Jurkat, Clone E6-1 (cell line): Measurements from ENCODE around the gene CPXM1. TPM values are rescaled to one million over a fixed set of nuclear protein-coding genes. Genes with fewer than 3 reads are reported as not detected.
A peak's percentile ranks its signal among the peaks of the same experiment; 100 is the strongest.
"Not testable (repeated sequence)": the region's sequence is repeated elsewhere in the genome, so short reads cannot be mapped to it uniquely, and the experiment has no call there.

Source experiments
- DNase-seq: peaks from one replicate; pipeline ENCODE4 v3.0.0-alpha.2; 2011; ENCODE audit warnings: low read depth, low spot score
- H3K4me3 ChIP-seq: 2 replicates; pipeline ENCODE4 v1.5.1; 2011; ENCODE audit warnings: mild to moderate bottlenecking, low read length, control low read depth, moderate library complexity
- polyA plus RNA-seq: library from polyadenylated mRNA; unstranded; fragments of >200 nt; gene quantifications from one replicate; pipeline ENCODE4 v1.2.1, GENCODE V29; 2012; ENCODE audit warnings: missing spikeins; ENCODE audit not compliant: insufficient read length, insufficient read depth

Gene CPXM1
- polyA plus RNA-seq = 102 TPM

DNA sequence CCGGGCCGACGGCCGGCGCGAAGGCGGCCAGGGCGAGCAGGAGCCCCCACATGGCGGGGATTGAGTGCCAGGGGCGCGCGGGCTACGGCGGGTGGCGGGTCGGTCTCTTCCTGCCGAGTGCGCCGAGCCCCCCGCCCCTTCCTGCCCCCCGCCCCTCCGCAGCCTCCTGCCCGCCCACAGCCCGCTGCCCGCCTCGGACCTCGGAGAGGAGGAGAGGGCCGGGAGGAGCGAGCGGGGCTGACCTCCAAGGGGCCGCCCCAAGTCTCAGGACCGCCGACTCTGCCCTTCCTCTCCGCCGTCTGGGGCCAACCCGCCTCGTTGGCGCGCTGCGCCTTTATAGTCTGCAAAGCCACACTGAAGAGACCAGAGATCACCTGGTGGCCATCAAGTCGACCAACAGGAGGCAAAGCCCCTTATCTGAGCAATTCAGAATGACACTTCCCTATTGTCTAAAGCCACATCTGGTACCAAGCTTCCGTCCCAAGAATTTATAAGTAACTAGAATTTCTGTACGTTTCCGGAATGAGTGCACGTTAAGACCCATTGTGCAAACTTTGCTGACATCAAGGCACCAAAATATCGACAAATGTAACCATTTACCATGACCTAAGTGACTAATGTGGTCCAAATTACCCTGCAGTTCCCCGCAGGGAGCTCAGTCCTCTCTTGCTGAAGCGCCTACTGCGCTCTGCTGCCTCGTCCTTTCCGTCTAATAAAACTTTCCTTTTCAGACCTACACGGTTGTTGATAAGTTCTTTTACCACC, at the start of gene CPXM1:
Gene CPXM1 (minus strand): TSS at position 107 of the 765 bp plus-strand sequence. CDS start 55 bp downstream, at position 52.
- H3K4me3 ChIP-seq = peak within 1 kb of the TSS; percentile 64
- peak; percentile 27 for DNase-seq

DNA sequence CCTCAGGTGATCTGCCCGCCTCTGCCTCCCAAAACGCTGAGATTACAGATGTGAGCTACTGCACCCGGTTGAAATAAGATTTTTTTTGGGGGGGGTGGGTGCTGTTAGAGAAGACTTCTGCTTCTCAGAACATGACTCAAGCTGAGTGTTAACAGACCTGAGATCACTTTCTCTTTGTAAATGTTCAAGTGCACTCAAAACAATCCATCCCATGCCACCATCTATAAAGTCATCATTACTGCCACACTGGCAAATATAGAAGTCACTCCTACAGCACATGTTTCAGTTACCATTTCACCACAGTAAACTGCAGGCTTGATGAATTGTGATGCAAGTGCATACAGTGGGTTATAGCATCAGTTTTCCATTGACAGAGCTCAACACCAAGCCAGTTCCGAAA, 49.1 kb upstream of the CPXM1 start:
- H3K4me3 ChIP-seq = no peak overlapping the region
- DNase-seq = no peak

DNA sequence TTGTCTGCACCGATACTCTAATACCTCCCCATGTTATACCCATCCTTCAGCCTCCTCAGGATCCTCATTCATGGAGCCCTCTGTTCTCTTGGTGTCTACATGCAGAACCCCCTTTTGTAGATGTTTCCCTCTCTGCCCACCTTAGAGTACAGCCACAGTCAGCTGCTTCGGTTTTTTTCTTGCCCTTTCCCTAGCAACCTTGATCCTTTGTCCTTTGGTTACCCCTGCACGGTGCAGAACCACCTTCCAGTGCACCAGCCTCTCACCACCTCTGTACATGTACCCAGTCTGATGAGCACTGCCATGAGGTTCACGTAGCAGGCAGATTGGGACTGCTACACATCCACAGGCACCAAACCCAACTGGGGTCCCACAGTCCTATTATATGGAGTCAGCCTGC, 47.4 kb upstream of the CPXM1 start:
- H3K4me3 ChIP-seq = no peak overlapping the region
- no peak for DNase-seq

DNA sequence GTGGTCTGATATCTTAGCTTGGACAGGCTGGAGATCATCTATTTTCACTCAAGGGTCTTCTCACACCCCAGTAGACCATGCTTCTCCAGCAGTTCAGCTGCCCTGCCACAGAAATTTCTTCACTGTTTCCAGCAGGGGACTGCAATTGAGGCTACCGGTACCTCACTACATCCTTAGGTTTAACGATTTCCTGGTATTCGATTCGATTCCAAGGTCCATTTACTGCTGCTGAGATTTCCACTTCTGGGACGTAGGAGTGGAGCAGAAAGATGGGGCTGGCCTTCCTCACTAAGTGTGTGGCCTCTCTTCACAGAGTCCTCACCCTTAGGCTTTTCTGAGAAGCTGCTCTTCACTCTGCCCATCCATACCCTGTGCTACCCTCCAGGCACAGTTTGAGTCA, 46.3 kb upstream of the CPXM1 start:
- DNase-seq = no peak
- no peak overlapping the region for H3K4me3 ChIP-seq

DNA sequence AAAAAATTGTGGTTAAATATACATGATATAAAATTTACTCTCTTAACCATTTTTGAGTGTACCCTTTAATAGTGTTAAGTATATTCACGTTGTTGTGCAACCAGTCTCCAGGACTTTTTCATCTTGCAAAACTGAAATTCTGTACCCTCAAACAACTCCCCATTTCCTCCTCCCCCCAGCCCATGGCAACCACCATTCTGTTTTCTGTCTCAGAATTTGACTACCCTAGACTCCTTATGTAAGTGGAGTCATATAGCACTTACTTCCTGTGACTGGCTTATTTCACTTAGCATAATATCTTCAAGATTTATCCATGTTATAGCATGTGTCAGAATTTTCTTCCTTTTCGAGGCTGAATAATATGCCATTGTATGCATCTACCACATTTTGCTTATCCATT, 45.2 kb upstream of the CPXM1 start:
- no peak for DNase-seq
- no peak overlapping the region for H3K4me3 ChIP-seq

DNA sequence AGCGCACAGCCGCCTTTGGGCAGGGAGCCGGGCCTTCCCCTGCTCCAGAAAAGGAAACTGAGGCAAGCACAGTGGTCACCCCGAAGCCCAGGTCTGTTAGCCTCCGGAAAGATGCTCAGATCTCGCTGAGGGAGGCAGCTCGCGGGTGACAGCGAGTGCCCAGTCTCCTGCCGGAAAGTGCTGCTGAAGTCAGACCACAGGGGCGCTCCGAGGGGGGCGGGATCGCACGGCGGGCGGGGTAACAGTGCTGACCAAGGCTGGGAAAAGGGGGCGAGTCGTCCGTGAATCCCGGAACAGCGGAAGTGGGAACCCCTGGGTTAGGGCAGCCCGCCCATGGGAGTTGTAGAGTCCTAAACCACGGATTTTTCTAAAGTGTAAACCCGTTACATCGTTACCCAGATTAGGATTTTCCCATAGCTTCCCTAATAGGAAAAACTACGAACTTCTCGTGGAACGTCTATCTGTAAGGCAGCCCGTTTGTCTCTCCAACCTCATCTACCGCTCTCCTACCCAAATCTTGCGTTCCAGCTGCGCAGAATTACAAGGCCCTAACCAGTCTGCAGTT, 40.6 kb upstream of the CPXM1 start:
- DNase-seq = no peak

DNA sequence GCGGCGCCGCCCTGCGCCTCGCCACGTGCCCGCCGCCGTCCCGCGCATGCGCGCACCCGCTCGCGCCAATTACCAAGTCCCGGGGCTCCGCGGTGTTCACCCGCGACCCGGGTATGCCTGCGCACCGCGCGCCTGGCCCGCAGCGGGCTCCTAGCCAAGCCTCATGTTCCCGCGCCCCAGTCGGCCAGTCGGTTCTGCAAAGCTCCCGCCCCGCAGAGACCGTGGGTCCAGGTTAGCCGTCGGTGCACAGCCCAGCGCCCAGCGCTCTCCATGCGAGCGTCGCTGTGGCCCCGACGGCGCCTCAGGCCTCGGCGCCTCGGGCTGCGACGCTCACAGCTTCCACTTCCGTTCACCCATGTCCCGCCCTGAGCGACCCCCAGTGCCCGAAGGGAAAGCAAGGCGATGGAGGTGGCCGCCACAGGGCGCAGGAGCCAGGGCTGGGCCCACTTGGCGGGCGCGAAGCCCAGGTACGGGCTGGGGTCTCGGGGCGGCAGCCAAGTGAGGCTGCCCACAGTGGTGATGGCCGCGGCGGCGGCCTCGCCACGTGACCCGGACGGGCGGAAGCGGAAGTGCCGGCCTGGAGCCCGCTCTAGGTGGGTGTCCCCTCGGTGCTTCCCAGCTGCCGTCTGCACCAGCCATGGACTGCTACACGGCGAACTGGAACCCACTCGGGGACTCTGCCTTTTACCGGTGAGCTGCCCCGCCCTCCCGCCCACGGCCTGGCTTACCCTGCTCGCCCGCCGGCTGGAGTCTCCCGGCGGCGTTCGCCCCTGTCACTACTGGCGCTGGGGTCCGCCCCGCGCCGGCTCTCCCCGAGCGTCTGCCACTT, 39.9 kb upstream of the CPXM1 start, which contains the start of the genes PCED1A and VPS16:
Gene PCED1A (minus strand): TSS at position 518 of the 829 bp plus-strand sequence. CDS start 743 bp downstream, outside the sequence.
Gene VPS16 (plus strand): TSS at position 608 of the 829 bp plus-strand sequence. CDS start 30 bp downstream, at position 638.
- peak within 1 kb of the TSS; percentile 69 for H3K4me3 ChIP-seq
- DNase-seq = peak; percentile 67

More for the DNA sequence above, 40.6 kb upstream of the CPXM1 start:
- H3K4me3 ChIP-seq = peak overlapping the region; percentile 69

DNA sequence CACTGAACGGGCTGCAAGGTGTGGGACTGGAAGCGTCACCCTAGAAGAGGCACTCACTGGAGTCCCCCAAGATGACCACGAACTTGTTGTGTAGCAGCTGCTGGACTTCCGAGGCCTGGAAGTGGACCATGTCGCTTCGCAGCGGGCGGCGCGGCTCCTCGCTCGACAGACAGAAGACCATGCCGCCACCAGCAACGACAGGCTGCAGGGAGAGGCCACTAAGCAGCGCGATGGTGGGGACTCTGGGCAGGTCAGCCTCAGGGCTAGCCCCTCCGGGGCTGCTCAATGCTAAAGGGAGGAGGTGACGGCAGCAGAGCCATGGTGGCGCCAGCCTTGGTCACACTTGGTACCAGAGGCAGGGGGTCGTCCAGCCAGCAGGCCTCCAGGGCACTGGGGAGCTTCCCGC, 39.3 kb upstream of the CPXM1 start:
- H3K4me3 ChIP-seq = peak overlapping the region; percentile 69
- no peak for DNase-seq

DNA sequence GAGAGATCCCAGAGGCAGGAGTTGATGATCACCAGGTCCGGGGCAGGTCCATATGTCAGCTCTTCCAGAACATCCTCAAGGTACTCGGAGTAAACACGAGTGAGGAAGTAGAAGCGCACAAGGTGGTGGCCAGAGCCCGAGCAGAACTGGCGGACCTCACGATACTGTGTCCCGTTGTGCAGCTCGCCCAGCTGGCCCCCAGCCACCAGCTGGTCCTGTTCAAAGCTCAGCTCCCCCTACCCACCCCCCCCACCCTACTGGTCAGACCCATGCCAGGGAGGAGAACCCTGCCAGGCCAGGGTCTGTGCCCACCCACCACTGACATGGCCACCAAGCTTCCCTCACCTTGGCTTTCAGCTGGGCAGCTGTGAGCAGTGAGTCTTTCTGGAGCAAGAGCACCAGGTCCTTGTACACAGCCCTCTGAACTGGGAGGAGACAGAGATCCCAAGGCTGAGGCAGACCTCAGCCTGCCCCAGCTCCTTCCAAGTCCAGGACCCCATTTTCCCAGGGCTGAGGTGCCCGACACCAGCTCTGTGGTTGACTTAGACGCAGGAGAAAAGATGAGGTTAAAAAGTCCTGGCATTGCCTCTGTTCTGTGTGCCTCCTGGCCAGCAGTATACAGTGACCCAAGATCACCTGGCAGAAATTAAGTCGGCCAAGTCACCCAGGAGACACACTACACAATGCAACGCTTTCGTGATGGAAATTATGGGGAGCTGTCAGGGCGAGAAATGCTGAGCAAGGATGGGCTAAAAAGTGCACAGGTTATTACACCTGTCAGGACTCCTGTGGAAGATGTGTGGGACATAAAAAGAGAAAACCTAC, 38.6 kb upstream of the CPXM1 start:
- DNase-seq = no peak
- H3K4me3 ChIP-seq = no peak overlapping the region

DNA sequence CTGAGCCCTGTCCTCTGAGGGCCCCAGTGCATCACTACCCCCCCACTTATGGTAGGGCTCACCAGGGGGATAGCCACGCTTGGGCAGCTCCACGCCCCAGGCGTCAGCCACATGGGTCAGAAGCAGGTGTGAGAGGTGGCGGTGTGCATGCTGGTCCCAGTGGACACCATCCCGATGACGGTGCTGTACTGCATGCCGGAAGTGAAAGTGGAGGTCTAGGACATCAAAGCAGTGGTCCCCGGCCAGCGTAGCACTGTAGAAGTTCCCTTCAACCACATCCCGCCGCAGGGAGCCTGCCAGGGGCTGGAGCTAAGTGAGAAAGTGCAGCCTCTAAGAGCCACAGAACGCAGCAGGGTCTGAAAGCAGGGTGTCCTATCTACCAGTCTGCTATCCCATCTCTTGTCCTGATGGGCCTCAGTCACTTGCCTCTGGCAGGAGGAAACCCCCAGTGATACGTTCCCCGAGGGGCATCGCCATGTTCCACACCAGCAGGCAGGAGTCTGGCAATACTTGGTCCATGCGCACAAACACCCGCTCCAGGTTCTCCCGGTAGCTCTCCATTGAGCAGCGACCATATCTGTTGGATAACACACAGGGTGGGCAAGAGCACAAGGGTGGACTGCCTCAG, 37.9 kb upstream of the CPXM1 start:
- no peak for DNase-seq
- no peak overlapping the region for H3K4me3 ChIP-seq

DNA sequence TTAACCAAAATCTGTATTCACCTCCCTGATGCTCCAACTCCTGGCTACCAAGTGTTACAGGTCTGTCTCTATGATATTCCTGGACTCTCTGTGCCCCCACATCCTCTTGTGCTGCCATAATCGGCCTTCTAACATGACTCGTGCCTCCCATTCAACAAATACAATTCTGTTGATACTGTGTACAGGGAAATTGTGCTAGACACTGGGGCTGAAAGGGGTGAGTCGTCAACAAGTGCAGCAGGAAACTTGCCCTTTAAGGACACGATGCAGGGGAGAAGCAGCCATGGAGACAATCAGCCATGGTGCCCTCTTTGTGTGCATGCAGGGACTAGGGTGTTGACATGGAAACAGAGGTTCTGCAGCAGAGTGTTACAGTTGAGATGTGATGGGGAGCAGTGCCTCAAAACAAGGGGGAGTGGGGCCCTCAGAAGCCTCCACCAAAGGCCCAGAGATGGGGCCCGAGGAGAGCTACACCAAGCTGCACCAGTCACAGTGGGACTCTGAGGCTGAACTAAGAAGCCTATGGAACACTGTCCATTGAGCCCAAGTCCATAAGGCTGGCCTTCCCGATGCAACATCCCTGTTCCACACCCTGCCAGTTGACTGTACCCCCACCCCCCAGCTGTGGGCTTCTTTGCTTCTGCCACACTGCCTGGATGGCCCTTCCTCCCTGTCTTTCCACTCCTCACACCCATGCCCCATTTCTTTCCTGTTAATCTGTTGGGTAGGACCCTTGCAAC, 37.0 kb upstream of the CPXM1 start:
- no peak overlapping the region for H3K4me3 ChIP-seq
- no peak for DNase-seq

DNA sequence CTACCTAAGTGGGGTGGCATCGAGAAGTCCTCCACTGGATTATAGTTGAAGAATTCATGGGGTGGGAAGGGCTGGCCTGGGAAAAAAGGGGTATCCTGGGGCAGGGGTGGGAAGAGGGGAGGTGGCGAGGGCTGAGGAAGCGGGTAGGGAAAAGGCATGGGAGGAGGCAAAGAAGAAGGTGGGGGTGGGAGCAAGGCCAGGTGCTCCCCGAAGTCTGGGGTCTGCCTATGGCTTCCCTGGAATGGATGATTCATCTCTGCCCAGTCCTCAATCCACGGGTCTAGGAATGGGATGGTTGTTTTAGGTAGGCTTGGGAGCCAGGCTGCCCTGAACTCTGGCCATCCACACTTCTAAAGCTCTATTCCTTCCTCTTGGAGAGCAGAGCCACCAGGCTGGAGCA, 35.6 kb upstream of the CPXM1 start:
- DNase-seq = no peak
- no peak overlapping the region for H3K4me3 ChIP-seq

DNA sequence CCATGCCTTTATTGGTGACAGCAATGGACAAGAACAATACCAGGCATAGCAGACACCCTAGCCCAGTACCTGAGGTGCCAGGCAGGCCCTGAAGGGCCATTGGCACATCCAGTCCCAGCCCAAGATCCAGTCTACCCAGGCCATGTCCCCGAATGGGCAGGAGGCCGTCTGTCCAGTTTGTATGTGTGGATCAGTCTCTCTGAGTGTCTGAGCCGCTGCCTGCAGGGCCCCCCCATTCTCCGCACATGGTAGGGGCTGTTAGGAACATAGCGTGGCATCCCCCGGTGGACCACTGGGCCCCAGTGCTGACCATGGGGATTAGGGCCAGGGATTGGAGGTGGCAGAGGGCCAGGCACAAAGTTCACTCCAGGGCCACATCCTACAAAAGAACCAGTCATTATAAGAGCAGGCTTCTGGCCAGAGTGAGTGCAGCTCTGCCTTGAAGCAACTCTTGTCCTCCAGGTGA, 34.9 kb upstream of the CPXM1 start:
- no peak overlapping the region for H3K4me3 ChIP-seq
- no peak for DNase-seq

DNA sequence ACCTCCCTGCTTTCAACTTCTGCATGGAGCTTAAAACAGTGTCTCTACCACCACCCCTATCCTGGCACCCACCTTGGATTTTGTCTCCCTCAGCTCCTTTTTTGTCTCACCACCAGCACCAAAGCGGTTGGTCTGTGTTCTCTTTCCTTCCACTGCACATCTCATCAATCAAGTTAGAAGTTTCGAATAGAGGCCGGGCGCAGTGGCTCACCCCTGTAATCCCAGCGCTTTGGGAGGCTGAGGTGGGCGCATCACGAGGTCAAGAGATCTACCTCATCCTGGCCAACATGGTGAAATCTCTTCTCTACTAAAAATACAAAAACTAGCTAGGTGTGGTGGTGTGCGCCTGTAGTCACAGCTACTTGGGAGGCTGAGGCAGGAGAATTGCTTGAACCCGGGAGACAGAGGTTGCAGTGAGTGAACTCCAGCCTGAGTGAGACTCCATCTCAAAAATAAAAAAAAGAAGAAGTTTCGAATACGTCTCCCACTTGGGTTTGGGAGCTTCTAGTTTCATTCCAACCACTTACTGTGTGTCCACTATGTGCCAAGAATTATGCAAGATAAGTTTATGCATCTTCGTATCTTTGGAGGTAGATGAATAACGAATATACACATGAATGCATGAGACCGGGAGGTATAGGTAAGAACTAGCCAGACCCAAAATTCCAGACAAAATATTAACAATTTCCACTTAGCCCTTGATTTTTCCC, 34.1 kb upstream of the CPXM1 start:
- DNase-seq = no peak
- H3K4me3 ChIP-seq = no peak overlapping the region

DNA sequence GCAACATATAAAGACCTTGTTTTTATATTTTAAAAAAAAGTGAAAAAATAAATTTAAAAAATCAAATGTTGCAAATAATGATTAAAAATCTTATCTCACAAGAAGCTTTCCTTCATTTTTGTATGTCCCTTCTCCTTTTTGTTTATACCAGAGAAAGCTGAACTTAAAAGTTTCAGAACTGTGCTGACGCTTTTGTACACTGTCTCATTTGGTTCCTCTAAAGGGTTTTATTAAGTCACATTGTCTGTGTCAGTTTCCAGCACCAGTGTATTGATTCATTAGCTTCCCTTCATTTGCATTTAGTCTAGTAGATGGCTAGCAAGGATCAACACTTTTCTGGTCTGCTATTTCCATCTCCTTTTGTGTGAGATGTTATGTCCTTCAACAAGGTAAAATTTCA, 33.3 kb upstream of the CPXM1 start:
- no peak for DNase-seq
- H3K4me3 ChIP-seq = no peak overlapping the region

DNA sequence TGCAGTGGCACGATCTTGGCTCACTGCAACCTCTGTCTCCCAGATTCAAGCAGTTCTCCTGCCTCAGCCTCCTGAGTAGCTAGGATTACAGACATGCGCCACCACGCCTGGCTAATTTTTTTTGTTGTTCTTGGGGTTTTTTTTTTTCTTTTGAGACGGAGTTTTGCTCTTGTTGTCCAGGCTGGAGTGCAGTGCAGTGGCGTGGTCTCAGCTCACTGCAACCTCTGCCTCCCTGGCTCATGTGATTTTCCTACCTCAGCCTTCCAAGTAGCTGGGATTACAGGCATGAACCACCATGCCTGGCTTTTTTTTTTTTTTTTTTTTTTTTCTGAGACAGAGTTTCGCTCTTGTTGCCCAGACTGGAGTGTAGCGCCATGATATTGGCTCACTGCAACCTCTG, 30.8 kb upstream of the CPXM1 start:
- DNase-seq, H3K4me3 ChIP-seq: not testable (repeated sequence)

DNA sequence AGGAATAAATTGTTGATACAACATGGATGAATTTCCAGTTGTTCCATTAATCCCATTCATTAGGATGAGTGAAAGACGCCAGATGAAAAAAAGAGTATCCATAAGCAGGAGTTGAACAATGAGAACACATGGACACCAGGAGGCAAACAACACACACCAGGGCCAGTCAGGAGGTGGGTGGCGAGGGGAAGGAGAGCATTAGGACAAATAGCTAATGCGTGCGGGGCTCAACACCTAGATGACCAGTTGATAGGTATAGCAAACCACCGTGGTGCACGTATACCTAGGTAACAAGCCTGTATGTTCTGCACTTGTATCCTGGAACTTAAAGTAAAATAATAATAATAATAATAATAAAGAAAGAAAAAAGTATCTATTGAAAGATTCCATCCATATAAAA, 28.9 kb upstream of the CPXM1 start:
- no peak for DNase-seq

More for the DNA sequence above, 28.9 kb upstream of the CPXM1 start:
- no peak overlapping the region for H3K4me3 ChIP-seq
